ENCODE measurements around the gene CDKAL1.

DNA sequence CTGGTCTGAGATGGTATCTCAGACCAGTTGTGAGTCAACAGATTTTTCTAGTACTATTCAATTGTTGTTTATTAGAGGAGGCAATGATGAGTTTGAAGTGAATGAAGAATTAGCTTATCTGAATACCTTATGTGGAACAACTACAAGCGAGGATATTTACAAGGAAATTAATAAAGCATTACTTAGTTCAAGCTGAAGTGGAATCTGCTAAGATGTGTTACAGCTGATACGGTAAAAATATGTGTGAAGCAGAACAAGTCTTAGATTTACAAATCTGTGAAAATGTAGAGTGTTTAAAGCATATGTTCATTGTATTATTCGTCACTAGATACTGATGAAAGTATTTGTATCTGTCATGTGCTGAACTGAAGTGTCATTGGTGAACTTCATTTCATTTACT is 272.4 kb downstream of the CDKAL1 start:
- TF ChIP-seq IKZF2 (IDR thresholded peaks at IDR 0.05): no peak
- no peak for TF ChIP-seq BRCA1 (IDR thresholded peaks at IDR 0.05; ENCODE audit: low read depth, low read length)
- no peak for TF ChIP-seq CTCF (IDR thresholded peaks at IDR 0.05 in 2 of 3, conservative IDR thresholded peaks at IDR 0.05 in 1 of 3; ENCODE audit: control insufficient read depth in 2 of 3, extremely low read depth in 1 of 3, insufficient read depth in 1 of 3, low read depth in 3 of 3, low read length in 3 of 3)
- TF ChIP-seq BACH1 (IDR thresholded peaks at IDR 0.05; ENCODE audit: borderline replicate concordance): no peak
- TF ChIP-seq PAX5 (IDR thresholded peaks at IDR 0.05; ENCODE audit: borderline replicate concordance, low read depth, low read length): no peak
- TF ChIP-seq PRDM15 (CRISPR knock-in tag; IDR thresholded peaks at IDR 0.05): no peak
- no peak for TF ChIP-seq CEBPB (IDR thresholded peaks at IDR 0.05; ENCODE audit: borderline replicate concordance in 1 of 2, low read depth in 2 of 2, low read length in 2 of 2)
